Measurements from ENCODE around the gene OLFML2A. TPM values are rescaled to one million over a fixed set of nuclear protein-coding genes. Genes with fewer than 3 reads are reported as not detected.

OLFML2A gene
- total and polyA plus RNA-seq, 2 of the 13 experiments (the other 11 are each of a cell fraction or from before 2014, with no cell fraction given), result 0.01 to 0.02 TPM

DNA sequence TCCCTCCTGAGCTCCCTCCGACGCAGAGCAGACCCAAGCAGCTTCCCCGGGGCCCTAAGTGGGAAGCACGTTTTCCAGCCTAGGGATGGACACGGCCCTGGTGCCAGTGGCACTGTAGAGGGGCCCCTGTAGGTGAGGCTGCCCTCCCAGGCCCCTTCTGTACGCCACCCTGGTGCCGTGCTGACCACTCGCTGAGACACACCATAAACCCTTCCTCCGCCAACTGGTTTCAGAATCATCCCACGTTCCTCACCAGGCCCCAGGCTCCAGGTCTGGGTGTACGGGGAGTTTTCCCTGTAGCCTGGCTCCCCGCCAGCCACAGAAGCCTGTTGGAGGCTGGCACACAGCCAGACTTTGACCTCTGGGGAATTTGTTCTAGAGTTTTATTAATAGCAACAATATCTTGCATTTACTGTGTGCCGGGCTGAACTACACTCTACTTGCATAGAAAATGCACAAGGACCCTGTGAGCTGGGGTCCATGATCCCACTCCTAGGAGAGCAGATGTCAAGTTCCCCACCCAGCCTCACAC lies 58.2 kb downstream of the OLFML2A start (continued):
- TF ChIP-seq, protein P1, sequence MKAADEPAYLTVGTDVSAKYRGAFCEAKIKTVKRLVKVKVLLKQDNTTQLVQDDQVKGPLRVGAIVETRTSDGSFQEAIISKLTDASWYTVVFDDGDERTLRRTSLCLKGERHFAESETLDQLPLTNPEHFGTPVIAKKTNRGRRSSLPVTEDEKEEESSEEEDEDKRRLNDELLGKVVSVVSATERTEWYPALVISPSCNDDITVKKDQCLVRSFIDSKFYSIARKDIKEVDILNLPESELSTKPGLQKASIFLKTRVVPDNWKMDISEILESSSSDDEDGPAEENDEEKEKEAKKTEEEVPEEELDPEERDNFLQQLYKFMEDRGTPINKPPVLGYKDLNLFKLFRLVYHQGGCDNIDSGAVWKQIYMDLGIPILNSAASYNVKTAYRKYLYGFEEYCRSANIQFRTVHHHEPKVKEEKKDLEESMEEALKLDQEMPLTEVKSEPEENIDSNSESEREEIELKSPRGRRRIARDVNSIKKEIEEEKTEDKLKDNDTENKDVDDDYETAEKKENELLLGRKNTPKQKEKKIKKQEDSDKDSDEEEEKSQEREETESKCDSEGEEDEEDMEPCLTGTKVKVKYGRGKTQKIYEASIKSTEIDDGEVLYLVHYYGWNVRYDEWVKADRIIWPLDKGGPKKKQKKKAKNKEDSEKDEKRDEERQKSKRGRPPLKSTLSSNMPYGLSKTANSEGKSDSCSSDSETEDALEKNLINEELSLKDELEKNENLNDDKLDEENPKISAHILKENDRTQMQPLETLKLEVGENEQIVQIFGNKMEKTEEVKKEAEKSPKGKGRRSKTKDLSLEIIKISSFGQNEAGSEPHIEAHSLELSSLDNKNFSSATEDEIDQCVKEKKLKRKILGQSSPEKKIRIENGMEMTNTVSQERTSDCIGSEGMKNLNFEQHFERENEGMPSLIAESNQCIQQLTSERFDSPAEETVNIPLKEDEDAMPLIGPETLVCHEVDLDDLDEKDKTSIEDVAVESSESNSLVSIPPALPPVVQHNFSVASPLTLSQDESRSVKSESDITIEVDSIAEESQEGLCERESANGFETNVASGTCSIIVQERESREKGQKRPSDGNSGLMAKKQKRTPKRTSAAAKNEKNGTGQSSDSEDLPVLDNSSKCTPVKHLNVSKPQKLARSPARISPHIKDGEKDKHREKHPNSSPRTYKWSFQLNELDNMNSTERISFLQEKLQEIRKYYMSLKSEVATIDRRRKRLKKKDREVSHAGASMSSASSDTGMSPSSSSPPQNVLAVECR (CRISPR knock-in tag; IDR thresholded peaks at IDR 0.05; ENCODE audit: borderline replicate concordance), result 0 out of 2 replicates have a peak, but pooled peaks have one; percentile 17
- TF ChIP-seq, protein P2, sequence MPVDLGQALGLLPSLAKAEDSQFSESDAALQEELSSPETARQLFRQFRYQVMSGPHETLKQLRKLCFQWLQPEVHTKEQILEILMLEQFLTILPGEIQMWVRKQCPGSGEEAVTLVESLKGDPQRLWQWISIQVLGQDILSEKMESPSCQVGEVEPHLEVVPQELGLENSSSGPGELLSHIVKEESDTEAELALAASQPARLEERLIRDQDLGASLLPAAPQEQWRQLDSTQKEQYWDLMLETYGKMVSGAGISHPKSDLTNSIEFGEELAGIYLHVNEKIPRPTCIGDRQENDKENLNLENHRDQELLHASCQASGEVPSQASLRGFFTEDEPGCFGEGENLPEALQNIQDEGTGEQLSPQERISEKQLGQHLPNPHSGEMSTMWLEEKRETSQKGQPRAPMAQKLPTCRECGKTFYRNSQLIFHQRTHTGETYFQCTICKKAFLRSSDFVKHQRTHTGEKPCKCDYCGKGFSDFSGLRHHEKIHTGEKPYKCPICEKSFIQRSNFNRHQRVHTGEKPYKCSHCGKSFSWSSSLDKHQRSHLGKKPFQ (CRISPR knock-in tag; IDR thresholded peaks at IDR 0.05; ENCODE audit: insufficient replicate concordance), result no peak
- no peak for TF ChIP-seq ZNF235 (CRISPR knock-in tag; IDR thresholded peaks at IDR 0.05; ENCODE audit: borderline replicate concordance)
- TF ChIP-seq PHF20 (CRISPR knock-in tag; IDR thresholded peaks at IDR 0.05), result no peak
- TF ChIP-seq SMYD3 (CRISPR knock-in tag; IDR thresholded peaks at IDR 0.05), result no peak
- TF ChIP-seq ZNF101 (CRISPR knock-in tag; IDR thresholded peaks at IDR 0.05; ENCODE audit: borderline replicate concordance, low read depth), result no peak
- TF ChIP-seq, protein P3, sequence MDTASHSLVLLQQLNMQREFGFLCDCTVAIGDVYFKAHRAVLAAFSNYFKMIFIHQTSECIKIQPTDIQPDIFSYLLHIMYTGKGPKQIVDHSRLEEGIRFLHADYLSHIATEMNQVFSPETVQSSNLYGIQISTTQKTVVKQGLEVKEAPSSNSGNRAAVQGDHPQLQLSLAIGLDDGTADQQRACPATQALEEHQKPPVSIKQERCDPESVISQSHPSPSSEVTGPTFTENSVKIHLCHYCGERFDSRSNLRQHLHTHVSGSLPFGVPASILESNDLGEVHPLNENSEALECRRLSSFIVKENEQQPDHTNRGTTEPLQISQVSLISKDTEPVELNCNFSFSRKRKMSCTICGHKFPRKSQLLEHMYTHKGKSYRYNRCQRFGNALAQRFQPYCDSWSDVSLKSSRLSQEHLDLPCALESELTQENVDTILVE (CRISPR knock-in tag; IDR thresholded peaks at IDR 0.05), result no peak
- TF ChIP-seq KAT2B (IDR thresholded peaks at IDR 0.05; ENCODE audit: borderline replicate concordance, low read depth, low read length), result no peak
- no peak for TF ChIP-seq ZNF496 (CRISPR knock-in tag; IDR thresholded peaks at IDR 0.05; ENCODE audit: insufficient replicate concordance)
- no peak for TF ChIP-seq POLR2G (IDR thresholded peaks at IDR 0.05; ENCODE audit: low read depth, low read length)
- 0 out of 2 replicates have a peak, but pooled peaks have one; percentile 32 for TF ChIP-seq NFIB (CRISPR knock-in tag; IDR thresholded peaks at IDR 0.05; ENCODE audit: borderline replicate concordance)
- TF ChIP-seq, protein P4, sequence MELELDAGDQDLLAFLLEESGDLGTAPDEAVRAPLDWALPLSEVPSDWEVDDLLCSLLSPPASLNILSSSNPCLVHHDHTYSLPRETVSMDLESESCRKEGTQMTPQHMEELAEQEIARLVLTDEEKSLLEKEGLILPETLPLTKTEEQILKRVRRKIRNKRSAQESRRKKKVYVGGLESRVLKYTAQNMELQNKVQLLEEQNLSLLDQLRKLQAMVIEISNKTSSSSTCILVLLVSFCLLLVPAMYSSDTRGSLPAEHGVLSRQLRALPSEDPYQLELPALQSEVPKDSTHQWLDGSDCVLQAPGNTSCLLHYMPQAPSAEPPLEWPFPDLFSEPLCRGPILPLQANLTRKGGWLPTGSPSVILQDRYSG (CRISPR knock-in tag; IDR thresholded peaks at IDR 0.05), result 0 out of 2 replicates have a peak, but pooled peaks have one; percentile 46
- TF ChIP-seq, protein P5, sequence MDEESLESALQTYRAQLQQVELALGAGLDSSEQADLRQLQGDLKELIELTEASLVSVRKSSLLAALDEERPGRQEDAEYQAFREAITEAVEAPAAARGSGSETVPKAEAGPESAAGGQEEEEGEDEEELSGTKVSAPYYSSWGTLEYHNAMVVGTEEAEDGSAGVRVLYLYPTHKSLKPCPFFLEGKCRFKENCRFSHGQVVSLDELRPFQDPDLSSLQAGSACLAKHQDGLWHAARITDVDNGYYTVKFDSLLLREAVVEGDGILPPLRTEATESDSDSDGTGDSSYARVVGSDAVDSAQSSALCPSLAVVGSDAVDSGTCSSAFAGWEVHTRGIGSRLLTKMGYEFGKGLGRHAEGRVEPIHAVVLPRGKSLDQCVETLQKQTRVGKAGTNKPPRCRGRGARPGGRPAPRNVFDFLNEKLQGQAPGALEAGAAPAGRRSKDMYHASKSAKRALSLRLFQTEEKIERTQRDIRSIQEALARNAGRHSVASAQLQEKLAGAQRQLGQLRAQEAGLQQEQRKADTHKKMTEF (CRISPR knock-in tag; IDR thresholded peaks at IDR 0.05), result no peak

All from HepG2 (cell line).